HG03039 (cell line): ENCODE measurements around the gene SPACA7.
"Not testable (repeated sequence)": the region's sequence is repeated elsewhere in the genome, so short reads cannot be mapped to it uniquely, and the experiment has no call there.

Experiments used
- ATAC-seq: cut with Tn5 transposase; IDR thresholded peaks from one replicate; pipeline ENCODE4 v1.9.1; 2021; ENCODE audit warnings: mild to moderate bottlenecking, moderate library complexity; ENCODE audit not compliant: unreplicated experiment

SPACA7 gene

GRCh38 chr13:112416647-112417046 lies 40.5 kb downstream of the SPACA7 start:
- no peak for ATAC-seq

GRCh38 chr13:112417079-112417478 lies 40.9 kb downstream of the SPACA7 start:
- ATAC-seq = no peak

- ATAC-seq = no peak
These were observed 47.9 kb downstream of the SPACA7 start for GRCh38 chr13:112424098-112424497.

GRCh38 chr13:112428704-112429103 lies 52.5 kb downstream of the SPACA7 start:
- ATAC-seq = no peak

DNA sequence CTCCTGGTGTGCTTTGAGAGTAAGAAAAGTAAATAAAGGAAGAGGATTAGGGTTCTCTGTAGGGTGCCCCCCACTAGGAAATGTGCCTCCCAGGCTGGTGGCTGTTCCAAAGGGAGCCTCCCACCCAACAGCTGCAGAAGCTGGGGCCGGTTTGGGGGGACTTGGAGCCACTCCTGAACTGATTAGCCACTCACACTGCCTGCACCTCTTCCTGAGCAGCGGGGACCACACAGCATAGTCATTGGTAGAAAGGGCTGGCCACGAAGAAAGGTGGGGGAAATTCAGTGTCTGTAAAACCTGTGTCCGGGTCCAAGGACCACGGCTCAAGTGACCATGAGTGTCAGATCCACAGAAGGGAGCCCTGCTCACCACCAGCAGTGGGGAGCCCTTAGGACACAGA lies 55.6 kb downstream of the SPACA7 start:
- no peak for ATAC-seq

DNA sequence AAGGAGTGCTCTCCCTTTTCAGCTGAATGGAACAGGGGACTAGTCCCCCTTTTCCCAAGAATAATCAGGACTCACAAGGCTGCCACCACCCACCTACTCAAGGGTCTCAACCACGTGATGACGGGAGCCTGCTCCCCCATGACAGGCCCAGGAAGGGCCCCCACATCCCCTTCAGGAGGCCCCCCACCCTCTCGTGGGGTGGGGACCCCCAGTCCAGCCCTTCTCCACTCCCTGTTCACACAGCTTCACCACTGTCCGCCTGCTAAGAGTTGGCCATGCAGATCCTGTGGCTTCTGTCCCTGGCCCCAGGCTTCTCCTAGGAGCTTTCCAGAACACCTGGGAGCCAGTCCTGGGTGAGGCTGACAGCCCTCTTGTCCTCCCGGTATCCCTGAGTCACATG lies 56.6 kb downstream of the SPACA7 start:
- not testable (repeated sequence) for ATAC-seq

DNA sequence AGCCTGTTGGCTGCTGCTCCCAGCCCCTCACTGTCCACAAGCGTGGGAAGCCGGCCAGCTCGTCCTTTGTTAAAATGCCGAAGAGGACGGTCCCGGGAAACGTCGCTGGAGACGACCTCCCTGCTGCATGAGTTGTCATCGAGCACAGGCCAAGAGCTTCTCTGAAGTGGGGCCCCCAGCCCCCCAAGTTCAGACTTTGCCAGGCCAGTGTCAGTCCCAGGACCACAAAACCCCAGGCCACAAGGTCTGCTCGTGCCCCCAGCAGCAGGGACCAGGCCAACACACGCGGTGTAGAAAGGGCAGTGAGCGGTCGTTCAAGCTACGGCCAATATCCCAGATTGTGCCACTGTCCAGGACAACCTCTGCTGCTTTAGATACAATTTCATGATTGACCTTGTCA lies 57.4 kb downstream of the SPACA7 start:
- not testable (repeated sequence) for ATAC-seq

- no peak for ATAC-seq
These were observed 57.9 kb downstream of the SPACA7 start for GRCh38 chr13:112434032-112434431.

DNA sequence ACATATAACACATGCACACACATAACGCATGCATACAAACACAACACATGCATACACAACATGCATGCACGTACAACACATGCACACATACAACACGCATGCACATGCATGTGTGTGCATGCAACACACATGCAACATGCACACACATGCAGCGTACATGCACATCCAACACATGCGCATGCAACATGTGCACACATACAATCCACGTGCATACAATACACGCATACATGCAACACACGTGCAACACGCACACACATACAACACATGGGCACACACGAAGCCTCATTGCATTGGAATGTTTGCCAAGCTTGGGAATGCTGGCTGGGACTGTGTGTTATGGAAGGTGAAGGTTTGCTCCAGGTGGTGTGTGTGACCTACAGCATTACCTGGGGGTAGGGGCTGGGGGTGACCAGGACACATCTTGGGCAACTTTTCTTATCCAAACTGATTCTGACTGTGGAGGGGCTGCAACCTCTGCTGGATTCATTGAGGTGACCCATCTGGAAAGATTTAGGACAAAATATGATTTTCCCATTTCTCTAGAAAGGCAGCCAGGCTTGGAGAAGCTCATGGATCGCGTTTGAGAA lies 58.9 kb downstream of the SPACA7 start:
- ATAC-seq = no peak

- no peak for ATAC-seq
These were observed 59.8 kb downstream of the SPACA7 start for GRCh38 chr13:112435973-112436372.

GRCh38 chr13:112438094-112438493 lies 61.9 kb downstream of the SPACA7 start:
- no peak for ATAC-seq

- ATAC-seq = no peak
These were observed 62.4 kb downstream of the SPACA7 start for GRCh38 chr13:112438515-112438914.

- no peak for ATAC-seq
These were observed 65.1 kb downstream of the SPACA7 start for GRCh38 chr13:112441226-112441625.

GRCh38 chr13:112441779-112442310 lies 65.7 kb downstream of the SPACA7 start:
- no peak for ATAC-seq

DNA sequence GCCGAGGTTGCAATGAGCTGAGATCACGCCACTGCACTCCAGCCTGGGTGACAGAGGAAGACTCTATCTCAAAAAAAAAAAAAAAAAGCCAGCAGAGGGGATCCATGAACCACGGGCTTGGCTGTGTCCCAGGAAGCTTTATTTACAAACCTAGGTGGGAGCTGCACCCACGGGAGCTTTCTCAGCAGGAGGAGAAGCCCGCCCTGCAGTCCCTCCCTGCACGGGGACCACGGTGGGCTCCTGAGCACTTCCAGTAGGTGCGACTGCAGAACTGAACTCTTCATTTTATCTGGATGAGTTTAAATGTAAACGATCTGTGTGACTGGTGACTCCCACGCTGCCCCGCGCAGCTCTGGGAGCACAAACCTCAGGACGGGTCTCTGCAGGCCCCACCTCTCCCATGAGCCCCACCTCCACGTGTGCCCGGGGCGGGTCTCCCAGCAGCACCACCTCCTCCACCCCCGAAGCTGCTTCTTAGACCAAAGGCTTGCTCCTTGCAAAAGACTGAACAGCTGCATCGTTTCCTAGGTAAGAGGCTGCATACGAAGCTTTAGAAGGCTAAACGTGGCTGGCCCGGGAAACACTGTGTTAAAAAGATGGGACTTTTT lies 66.4 kb downstream of the SPACA7 start:
- ATAC-seq = no peak

DNA sequence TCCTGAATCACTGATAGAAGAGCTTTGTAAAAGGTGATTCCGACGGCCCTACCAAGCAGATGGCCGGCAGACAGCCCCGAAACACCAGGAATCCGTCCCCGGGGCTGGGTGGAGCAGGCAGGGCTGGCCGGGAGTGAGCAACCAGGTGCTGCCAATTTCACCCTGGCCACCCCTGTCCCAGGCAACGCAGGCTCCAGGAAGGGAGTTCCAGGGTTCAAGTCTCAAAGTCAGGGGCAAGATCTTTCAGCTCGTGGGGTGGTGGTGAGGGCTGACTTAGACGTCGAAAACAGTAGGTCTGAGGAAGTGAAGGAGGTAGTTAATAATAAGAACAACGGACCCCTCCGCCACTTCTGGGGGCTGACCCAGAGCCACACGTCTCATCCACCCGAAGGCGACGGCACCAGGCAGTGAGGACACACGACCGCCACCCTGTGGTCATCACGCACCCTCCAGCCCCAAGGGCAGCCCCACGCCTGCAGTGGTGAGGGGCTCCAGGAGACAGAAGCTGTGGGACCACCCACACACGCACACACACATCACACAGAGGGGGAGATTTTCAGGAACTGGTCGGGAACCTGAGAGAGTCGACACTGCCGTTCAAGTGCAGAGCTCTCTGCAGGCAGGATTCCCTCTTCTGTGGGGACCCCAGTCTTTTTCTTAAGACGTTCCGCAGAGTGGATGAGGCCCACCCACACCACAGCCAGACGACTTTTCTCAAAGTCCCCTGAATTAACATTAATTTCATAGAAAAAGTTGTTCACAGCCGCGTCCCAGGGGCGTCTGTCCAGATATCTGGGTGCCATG lies 67.2 kb downstream of the SPACA7 start:
- ATAC-seq = no peak

DNA sequence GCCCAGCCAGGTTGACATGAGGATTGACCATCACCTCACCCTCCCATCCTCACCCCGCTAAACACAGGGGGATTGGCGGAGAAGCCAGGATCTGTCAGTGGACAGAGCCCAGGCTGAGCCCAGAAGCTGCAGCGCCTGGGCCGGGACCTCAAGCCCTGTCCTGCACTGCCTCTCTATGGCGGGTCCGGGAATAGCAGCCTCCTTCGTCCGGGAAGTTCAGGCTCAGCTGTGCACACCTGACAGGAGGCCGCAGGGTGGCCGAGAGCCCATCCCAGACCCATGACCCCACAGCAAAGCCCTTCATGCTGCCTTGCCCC lies 67.8 kb downstream of the SPACA7 start:
- no peak for ATAC-seq

GRCh38 chr13:112444416-112445399 lies 68.6 kb downstream of the SPACA7 start:
- ATAC-seq = no peak

DNA sequence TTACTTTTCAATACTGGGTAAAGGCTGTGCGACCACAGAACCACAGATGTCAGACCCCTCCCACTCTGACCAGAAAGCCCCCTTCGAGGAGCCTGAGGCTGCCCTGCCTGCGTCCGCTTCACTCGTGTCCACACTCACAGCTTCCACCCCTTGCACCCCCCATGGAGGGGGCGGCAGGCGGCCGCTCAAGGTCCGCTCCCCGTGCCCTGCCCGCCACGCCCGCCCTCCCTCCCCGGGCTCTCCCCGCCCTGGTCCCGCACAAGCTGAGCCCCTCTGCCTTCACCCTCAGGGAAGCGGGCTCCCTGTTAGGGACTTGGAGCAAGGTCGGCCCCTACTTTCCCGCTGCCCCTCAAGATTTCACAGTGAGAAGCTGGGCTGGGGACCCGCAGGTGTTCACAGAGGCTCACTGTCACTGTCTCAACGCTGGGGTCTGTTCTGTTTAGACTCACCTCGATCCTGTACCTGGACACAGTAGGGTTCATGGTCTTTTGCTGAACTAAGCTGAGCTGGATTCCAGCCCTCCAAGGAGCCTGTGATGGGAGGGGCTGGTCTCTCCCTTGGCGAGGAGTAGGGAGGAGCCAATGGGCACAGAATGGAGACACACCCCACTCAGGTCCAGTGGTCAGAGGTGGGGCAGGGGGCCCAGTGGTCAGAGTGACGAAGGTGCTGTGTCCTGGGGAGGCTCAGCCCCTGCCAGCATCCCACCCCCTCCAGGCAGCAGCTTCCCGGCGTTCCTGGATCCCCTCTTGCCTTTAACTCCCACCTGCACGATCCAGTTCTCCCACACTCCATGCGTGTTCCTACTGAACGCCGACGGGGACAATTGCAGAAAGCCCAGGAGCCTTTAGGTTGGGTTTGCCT lies 69.5 kb downstream of the SPACA7 start:
- ATAC-seq = no peak

- no peak for ATAC-seq
These were observed 70.2 kb downstream of the SPACA7 start for GRCh38 chr13:112446347-112446861.
